Measurements from ENCODE around the gene LRCH1. TPM values are rescaled to one million over a fixed set of nuclear protein-coding genes. Genes with fewer than 3 reads are reported as not detected.
A peak's percentile ranks its signal among the peaks of the same experiment; 100 is the strongest.
"Not testable (repeated sequence)": the region's sequence is repeated elsewhere in the genome, so short reads cannot be mapped to it uniquely, and the experiment has no call there.

The LRCH1 gene, protein sequence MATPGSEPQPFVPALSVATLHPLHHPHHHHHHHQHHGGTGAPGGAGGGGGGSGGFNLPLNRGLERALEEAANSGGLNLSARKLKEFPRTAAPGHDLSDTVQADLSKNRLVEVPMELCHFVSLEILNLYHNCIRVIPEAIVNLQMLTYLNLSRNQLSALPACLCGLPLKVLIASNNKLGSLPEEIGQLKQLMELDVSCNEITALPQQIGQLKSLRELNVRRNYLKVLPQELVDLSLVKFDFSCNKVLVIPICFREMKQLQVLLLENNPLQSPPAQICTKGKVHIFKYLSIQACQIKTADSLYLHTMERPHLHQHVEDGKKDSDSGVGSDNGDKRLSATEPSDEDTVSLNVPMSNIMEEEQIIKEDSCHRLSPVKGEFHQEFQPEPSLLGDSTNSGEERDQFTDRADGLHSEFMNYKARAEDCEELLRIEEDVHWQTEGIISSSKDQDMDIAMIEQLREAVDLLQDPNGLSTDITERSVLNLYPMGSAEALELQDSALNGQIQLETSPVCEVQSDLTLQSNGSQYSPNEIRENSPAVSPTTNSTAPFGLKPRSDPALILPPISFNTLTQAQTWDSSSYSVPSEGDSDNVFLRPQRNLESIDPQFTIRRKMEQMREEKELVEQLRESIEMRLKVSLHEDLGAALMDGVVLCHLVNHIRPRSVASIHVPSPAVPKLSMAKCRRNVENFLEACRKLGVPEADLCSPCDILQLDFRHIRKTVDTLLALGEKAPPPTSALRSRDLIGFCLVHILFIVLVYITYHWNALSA
- total RNA-seq: 10 to 100 TPM; 18.4 to 21.5 TPM

DNA sequence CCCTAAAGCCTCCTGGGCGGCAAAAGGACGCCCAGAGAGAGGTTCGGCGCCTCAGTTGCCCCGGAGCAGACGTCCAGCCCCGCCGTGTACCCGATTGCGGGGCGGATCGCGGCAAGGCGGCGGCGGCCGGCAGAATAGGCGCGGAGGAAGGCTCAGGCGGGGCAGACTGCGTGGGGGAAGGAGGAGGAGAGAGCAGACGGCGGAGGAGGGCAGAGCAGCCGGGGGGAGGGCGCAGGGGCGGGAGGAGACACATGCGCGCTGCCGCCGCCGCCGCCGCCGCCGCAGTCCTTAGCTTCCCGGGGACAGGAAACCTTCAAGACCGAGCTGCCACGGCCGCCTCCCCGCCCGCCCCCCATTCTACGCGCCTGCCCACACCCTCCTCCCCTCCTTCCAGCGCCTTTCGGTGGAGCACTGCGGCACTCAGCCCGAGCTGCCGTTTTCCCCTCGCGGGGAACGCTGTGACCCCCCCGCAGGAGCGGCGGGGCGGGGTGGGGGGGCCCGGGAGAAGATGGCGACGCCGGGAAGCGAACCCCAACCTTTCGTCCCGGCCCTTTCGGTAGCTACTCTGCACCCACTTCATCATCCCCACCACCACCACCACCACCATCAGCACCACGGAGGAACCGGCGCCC lies at the start of gene LRCH1:
TSS of gene LRCH1 (plus strand) at position 282 of the 632 bp plus-strand sequence. CDS start at position 509, 227 bp downstream.
- Mint-ChIP-seq H3K4me3 (peak within 1 kb of the TSS; percentile 93 to 99), H3K36me3 (ENCODE audit: insufficient read depth in 2 of 2) (peaks cover 0 to 2% of the 10 kb centered on the region in 2 donors), H3K4me1 (ENCODE audit: low read depth) (peaks cover 48% of the 10 kb centered on the region), H3K27ac (peak within 1 kb of the TSS; percentile 79), H3K9me3 (no peaks in the 10 kb centered on the region), H3K27me3 (ENCODE audit: low read depth) (no peaks in the 10 kb centered on the region)
- DNase-seq: peak; percentile 84 to 90
- ATAC-seq (replicated peaks in 1 of 2): peak; percentile 85 to 86

DNA sequence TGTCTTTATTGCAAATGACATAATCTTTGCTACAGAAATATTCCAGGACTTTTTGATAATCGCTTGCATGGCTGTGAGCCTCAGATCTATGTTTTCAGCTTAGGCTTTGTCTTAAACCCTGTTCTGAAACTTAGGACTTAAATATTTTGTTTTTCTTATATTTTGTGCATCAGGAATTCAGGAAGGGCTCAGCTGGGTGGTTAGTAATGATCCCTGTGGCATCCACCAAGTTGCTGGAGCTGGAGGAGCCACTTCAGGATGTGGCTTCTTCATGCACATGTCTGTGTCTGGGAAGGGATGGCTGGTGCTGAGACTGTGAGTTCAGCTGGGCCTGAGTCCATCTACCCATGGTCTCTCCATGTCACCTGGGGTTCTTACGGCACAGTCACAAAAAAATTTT lies 48.9 kb upstream of the LRCH1 start:
- H3K36me3 Mint-ChIP-seq (ENCODE audit: insufficient read depth in 2 of 2): no peaks in the 10 kb centered on the region
- ATAC-seq (replicated peaks in 1 of 2): no peak
- no peak overlapping the region for H3K4me3 Mint-ChIP-seq
- no peak for DNase-seq
- H3K27ac Mint-ChIP-seq: no peak overlapping the region
- no peaks in the 10 kb centered on the region for H3K9me3 Mint-ChIP-seq
- H3K4me1 Mint-ChIP-seq (ENCODE audit: low read depth): no peaks in the 10 kb centered on the region
- peaks cover 20% of the 10 kb centered on the region for H3K27me3 Mint-ChIP-seq (ENCODE audit: low read depth)

DNA sequence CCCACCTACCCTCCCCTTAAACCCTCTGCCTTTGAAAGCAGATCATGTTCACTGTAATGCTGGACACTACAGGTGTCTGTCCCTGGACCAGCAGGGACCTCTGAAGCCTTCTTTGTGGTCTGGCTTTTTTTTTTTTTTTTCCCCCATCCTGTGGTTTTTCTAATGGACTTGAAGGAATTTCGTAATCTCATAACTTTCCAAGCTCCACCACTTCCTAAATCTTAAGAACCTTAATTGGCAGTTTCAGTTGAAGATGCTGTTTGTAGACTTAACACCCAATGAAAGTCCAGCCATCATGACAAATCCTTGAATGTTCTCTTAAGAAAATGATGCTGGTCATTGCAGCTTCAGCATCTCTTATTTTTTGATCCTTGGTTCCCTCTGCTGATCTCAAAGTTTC lies 45.0 kb upstream of the LRCH1 start:
- Mint-ChIP-seq H3K9me3 (no peaks in the 10 kb centered on the region), H3K27me3 (ENCODE audit: low read depth) (peaks cover 28% of the 10 kb centered on the region), H3K27ac (no peak overlapping the region), H3K4me3 (no peak overlapping the region), H3K36me3 (ENCODE audit: insufficient read depth in 2 of 2) (no peaks in the 10 kb centered on the region), H3K4me1 (ENCODE audit: low read depth) (no peaks in the 10 kb centered on the region)
- DNase-seq (no peak), ATAC-seq (replicated peaks in 1 of 2) (no peak)

DNA sequence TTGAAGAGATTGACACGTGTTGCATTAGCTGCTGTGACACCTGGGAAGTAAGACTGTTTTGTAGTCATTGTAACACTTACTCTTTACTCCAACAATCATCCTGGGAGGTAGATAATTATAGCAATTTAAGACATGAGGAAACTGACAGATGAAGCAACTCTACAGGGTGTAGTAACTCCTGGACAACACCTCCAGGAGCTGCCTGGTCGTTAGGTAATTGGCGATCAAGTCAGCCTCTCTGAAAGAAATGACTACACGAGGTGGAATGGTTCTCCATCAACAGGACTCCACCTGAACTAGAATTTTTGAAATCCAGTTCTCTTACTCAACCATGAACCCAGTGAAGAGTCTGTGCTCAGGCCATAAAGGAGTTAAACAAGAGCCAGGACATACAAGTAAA lies 43.0 kb upstream of the LRCH1 start:
- ATAC-seq (replicated peaks in 1 of 2) (no peak), DNase-seq (no peak)
- no peak overlapping the region for H3K4me3 Mint-ChIP-seq
- peaks cover 30% of the 10 kb centered on the region for H3K27me3 Mint-ChIP-seq (ENCODE audit: low read depth)
- H3K9me3 Mint-ChIP-seq: no peaks in the 10 kb centered on the region
- no peak overlapping the region for H3K27ac Mint-ChIP-seq
- H3K36me3 Mint-ChIP-seq (ENCODE audit: insufficient read depth in 2 of 2): no peaks in the 10 kb centered on the region
- H3K4me1 Mint-ChIP-seq (ENCODE audit: low read depth): no peaks in the 10 kb centered on the region

DNA sequence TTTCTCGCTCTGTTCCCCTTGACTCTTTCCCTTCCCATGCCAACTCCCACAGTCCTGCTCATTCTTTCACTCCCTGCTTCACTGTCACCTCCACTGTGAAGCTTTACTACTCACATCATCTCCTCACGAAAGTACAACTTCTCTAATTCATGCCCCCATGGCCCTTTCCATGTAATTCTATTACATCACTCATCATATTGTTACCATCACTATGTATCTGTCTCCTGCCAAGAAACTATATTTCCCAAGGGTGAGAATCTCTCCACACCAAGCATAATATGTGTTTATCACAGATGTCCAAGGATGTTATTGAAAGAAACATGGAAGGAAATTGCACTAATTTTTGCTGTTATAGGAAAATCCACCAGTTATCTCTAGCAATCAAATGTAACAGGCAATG lies 37.2 kb upstream of the LRCH1 start:
- DNase-seq (no peak), ATAC-seq (replicated peaks in 1 of 2) (no peak)
- Mint-ChIP-seq H3K9me3 (peaks cover 0 to 3% of the 10 kb centered on the region in 2 donors), H3K4me1 (ENCODE audit: low read depth) (peaks cover 6% of the 10 kb centered on the region), H3K27ac (no peak overlapping the region), H3K36me3 (ENCODE audit: insufficient read depth in 2 of 2) (no peaks in the 10 kb centered on the region), H3K27me3 (ENCODE audit: low read depth) (peaks cover 7% of the 10 kb centered on the region), H3K4me3 (no peak overlapping the region)

DNA sequence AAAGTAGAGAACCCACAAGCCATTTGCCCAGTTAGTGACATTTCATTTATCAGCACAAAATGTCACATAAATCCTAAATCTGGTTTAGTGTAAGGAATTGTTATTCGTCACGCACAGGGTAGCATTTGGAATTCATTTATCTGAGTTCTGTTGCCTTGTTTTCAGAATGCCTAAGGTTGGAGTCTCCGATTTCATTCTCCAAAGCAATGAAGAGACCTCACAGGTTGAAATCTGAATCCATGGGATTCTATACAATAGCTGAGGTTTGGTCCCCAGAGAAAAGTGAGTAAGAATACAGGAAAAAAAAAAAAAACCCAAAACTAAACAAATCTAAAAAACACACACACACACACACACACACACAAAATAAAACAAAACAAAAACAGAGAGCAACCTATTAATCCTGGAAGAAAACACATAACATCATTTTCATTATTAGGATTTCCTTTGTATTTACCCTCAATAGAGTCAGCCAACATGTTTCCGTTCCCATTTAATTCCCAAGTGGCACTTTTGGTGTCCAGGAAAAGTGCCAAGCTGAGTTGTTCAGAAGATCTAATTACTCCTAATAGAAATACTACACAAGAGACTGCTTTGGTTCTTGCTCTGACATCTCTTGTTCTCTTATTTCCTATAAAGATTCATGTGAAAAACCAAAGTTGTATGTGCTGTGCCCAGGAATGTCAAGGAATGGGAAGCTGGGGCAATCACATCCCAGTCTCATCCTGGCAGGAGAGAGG lies 36.2 kb upstream of the LRCH1 start:
- Mint-ChIP-seq H3K36me3 (ENCODE audit: insufficient read depth in 2 of 2) (no peaks in the 10 kb centered on the region), H3K9me3 (peaks cover 0 to 3% of the 10 kb centered on the region in 2 donors), H3K4me1 (ENCODE audit: low read depth) (peaks cover 6% of the 10 kb centered on the region), H3K27me3 (ENCODE audit: low read depth) (peaks cover 7% of the 10 kb centered on the region), H3K4me3 (no peak overlapping the region), H3K27ac (no peak overlapping the region)
- DNase-seq (no peak), ATAC-seq (replicated peaks in 1 of 2) (no peak)

DNA sequence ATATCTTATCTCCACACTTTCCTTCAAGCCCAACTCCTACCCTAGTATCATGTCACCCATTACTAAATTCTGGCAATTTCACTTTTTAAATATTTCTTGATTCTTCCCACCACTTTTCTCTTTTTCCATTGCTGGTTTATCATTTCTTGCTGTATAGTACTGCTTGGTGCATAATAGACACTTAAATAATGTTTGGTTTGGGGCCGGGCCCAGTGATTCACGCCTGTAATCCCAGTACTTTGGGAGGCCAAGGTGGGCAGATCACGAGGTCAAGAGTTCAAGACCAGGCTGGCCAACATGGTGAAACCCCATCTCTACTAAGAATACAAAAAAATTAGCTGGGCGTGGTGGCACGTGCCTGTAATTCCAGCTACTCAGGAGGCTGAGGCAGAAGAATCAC lies 35.2 kb upstream of the LRCH1 start:
- H3K4me3 Mint-ChIP-seq; H3K4me1 Mint-ChIP-seq (ENCODE audit: low read depth); DNase-seq; ATAC-seq (replicated peaks in 1 of 2); H3K36me3 Mint-ChIP-seq (ENCODE audit: insufficient read depth in 2 of 2); H3K27me3 Mint-ChIP-seq (ENCODE audit: low read depth); H3K9me3 Mint-ChIP-seq; H3K27ac Mint-ChIP-seq: not testable (repeated sequence)

DNA sequence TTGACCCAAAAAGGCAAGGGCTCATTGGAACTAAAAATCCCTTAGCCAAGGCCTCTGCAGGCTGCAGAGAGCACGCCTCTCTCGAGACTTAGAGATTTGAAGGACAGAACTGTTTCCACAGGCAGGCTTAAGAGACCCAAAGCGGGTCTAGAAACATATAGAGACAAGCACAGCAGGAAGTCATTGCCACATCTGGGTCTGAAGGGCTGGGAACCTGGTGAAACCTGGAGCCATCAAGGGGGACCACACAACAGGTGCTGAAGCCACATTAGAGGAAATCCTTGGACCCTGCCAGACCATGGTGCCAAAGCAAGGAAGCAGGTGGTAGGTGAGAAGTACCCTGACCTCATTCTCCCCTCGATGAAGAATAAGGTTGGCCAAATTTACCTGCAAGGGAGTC lies 33.8 kb upstream of the LRCH1 start:
- Mint-ChIP-seq H3K36me3 (ENCODE audit: insufficient read depth in 2 of 2) (no peaks in the 10 kb centered on the region), H3K4me3 (no peak overlapping the region), H3K4me1 (ENCODE audit: low read depth) (peaks cover 6% of the 10 kb centered on the region), H3K9me3 (peaks cover 0 to 3% of the 10 kb centered on the region in 2 donors), H3K27ac (no peak overlapping the region), H3K27me3 (ENCODE audit: low read depth) (peaks cover 2% of the 10 kb centered on the region)
- no peak for ATAC-seq (replicated peaks in 1 of 2)
- no peak for DNase-seq

DNA sequence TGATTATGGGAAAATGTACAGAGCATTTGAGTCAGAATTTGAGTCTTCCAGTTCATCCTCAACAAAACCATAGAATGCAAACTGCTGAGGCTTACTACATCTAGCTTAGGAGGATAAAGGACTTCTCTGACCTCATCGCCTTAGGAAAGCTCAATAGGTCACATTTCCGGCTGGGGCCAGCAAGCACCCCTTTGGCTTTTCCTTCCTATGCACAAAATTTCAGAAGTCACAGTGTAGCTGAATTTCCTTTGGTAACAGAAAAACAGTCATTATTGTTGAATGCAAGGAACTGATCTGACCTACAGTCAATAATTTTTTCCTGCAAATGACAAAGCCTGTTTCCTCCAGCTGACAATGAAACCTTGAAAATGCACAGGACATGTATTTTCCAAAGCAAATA lies 32.8 kb upstream of the LRCH1 start:
- peaks cover 7% of the 10 kb centered on the region for H3K27me3 Mint-ChIP-seq (ENCODE audit: low read depth)
- DNase-seq (no peak), ATAC-seq (replicated peaks in 1 of 2) (no peak)
- peaks cover 0 to 3% of the 10 kb centered on the region in 2 donors for H3K9me3 Mint-ChIP-seq
- H3K4me1 Mint-ChIP-seq (ENCODE audit: low read depth): peaks cover 6% of the 10 kb centered on the region
- no peak overlapping the region for H3K27ac Mint-ChIP-seq
- H3K4me3 Mint-ChIP-seq: no peak overlapping the region
- H3K36me3 Mint-ChIP-seq (ENCODE audit: insufficient read depth in 2 of 2): no peaks in the 10 kb centered on the region

DNA sequence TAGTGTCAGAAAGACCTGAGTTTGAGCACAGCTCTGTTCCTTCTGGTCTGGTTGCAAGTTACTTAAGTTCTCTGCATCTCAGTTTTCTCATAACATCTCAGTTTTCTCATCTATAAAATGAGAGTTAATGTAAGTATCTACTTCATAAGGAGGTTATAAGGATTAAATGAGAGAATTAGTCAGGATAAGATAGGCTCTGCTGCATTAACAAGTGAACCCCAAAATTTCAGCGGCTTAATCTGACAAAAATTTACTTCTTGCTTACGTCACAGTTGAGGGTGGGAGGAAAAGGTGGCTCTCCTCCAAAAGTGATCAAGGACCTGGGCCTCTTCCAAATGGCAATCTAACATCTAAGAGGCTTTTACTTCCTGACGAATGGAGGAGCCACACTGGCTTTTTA lies 31.5 kb upstream of the LRCH1 start:
- Mint-ChIP-seq H3K4me1 (ENCODE audit: low read depth) (peaks cover 10% of the 10 kb centered on the region), H3K27ac (no peak overlapping the region), H3K36me3 (ENCODE audit: insufficient read depth in 2 of 2) (no peaks in the 10 kb centered on the region), H3K27me3 (ENCODE audit: low read depth) (peaks cover 15% of the 10 kb centered on the region), H3K9me3 (no peaks in the 10 kb centered on the region), H3K4me3 (no peak overlapping the region)
- no peak for DNase-seq
- ATAC-seq (replicated peaks in 1 of 2): no peak

DNA sequence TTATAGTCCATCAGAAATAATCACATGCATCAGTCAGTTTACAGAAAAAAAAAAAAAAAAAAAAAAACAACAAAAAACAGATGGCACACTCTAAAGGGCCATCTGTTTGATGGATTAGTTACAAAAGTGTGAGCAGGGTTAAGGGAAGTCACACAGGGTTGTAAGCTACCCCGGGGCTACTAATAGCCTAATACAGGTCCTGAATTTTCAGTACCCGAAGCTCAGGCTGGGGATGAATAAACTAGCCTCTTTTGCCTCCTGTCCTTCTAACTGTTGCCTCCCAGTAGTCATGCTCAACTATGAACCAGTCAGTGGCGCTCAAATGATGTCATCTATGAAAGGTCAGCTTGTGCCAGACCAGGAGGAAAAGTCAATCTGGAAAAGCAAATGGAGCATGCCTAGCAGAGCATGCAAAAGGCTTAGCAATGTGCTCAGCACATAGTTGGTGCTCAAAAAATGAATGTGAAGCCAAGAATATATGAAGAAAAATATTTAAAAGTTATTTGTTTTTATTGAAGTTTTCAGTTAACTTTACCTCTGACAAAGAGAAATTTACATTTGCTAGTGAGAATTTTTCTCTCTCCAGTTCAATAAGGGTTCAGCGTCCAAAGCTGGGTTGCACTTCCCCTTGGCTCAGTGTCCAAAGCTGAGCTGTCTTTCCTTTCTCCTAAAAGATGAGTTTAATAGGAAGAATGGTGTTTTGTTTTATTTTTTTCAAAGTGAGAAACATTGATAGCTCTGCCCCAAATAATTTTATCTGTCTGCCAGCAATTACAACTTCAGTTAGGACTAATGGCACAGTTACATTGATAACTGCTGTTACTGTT lies 30.8 kb upstream of the LRCH1 start:
- H3K4me1 Mint-ChIP-seq (ENCODE audit: low read depth): peaks cover 16% of the 10 kb centered on the region
- no peak overlapping the region for H3K4me3 Mint-ChIP-seq
- no peak for ATAC-seq (replicated peaks in 1 of 2)
- no peak overlapping the region for H3K27ac Mint-ChIP-seq
- H3K9me3 Mint-ChIP-seq: no peaks in the 10 kb centered on the region
- H3K36me3 Mint-ChIP-seq (ENCODE audit: insufficient read depth in 2 of 2): no peaks in the 10 kb centered on the region
- no peak for DNase-seq
- H3K27me3 Mint-ChIP-seq (ENCODE audit: low read depth): peaks cover 17% of the 10 kb centered on the region

DNA sequence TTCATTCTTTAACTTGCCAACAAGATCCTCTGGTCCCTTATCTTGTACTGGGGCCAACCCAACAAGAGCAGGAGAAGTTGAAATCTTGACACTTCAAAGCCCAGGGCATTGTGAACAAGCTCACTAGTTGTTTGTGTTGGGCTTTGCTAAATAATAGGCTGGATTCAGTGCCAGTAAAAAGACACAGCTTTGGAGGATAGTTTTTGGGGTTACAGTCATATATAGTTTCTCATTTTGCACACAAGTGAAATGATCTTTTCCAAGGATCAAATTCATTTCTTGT lies 30.3 kb upstream of the LRCH1 start:
- Mint-ChIP-seq H3K9me3 (no peaks in the 10 kb centered on the region), H3K4me3 (no peak overlapping the region), H3K27me3 (ENCODE audit: low read depth) (peaks cover 17% of the 10 kb centered on the region), H3K36me3 (ENCODE audit: insufficient read depth in 2 of 2) (no peaks in the 10 kb centered on the region), H3K27ac (no peak overlapping the region), H3K4me1 (ENCODE audit: low read depth) (peaks cover 12% of the 10 kb centered on the region)
- DNase-seq (no peak), ATAC-seq (replicated peaks in 1 of 2) (no peak)
